Kidney epithelial cell (primary cell): ENCODE measurements around the gene ZCCHC7. TPM values are rescaled to one million over a fixed set of nuclear protein-coding genes. Genes with fewer than 3 reads are reported as not detected.
"Not testable (repeated sequence)": the region's sequence is repeated elsewhere in the genome, so short reads cannot be mapped to it uniquely, and the experiment has no call there.

Source experiments
- DNase-seq: peaks from one replicate; pipeline ENCODE4 v3.0.0-alpha.2; 2010; ENCODE audit warnings: low read depth
- H3K27me3 ChIP-seq: 2 replicates; pipeline ENCODE4 v1.6.0; 2011; ENCODE audit warnings: low read length; ENCODE audit not compliant: control insufficient read depth, insufficient read depth
- H3K36me3 ChIP-seq: 2 replicates; pipeline ENCODE4 v1.5.1; 2011; ENCODE audit warnings: low read length; ENCODE audit not compliant: control insufficient read depth, insufficient read depth
- H3K4me3 ChIP-seq: 2 replicates; pipeline ENCODE4 v1.5.1; 2011; ENCODE audit warnings: low read depth, mild to moderate bottlenecking, control low read depth, low read length
- CTCF ChIP-seq: IDR thresholded peaks from 2 replicates; pipeline ENCODE4 v1.5.1; 2011; ENCODE audit warnings: mild to moderate bottlenecking, moderate library complexity, low read length, control low read depth, inconsistent platforms; ENCODE audit not compliant: insufficient read depth, poor library complexity, severe bottlenecking
- total RNA-seq: library from RNA; depleted of rRNA; stranded (reverse); fragments of >200 nt; gene quantifications from 2 replicates; pipeline ENCODE4 v1.2.3, GENCODE V29; 2015

ZCCHC7 gene
- total RNA-seq, 1 donor from 2014 or later = 18.0 TPM

- Histone ChIP-seq H3K36me3 (no peaks in the 10 kb centered on the region), H3K4me3 (no peak overlapping the region), H3K27me3 (no peaks in the 10 kb centered on the region)
- DNase-seq = no peak
- TF ChIP-seq CTCF = no peak
These were observed 264.9 kb downstream of the ZCCHC7 start for GRCh38 chr9:37385286-37385685.

GRCh38 chr9:37386988-37387387, 266.6 kb downstream of the ZCCHC7 start:
- Histone ChIP-seq H3K4me3 (no peak overlapping the region), H3K27me3 (no peaks in the 10 kb centered on the region), H3K36me3 (no peaks in the 10 kb centered on the region)
- DNase-seq = no peak
- no peak for TF ChIP-seq CTCF

GRCh38 chr9:37390759-37391158, 270.4 kb downstream of the ZCCHC7 start:
- Histone ChIP-seq H3K4me3 (no peak overlapping the region), H3K27me3 (peaks cover 3% of the 10 kb centered on the region), H3K36me3 (no peaks in the 10 kb centered on the region)
- peak; percentile 58 for TF ChIP-seq CTCF
- no peak for DNase-seq

- H3K4me3 ChIP-seq = no peak overlapping the region
- TF ChIP-seq CTCF = no peak
- DNase-seq = no peak
- peaks cover 3% of the 10 kb centered on the region for H3K27me3 ChIP-seq
- no peaks in the 10 kb centered on the region for H3K36me3 ChIP-seq
These were observed 271.9 kb downstream of the ZCCHC7 start for GRCh38 chr9:37392272-37392671.

GRCh38 chr9:37395229-37395628, 274.9 kb downstream of the ZCCHC7 start:
- no peak for DNase-seq
- peaks cover 3% of the 10 kb centered on the region for H3K27me3 ChIP-seq
- H3K36me3 ChIP-seq = no peaks in the 10 kb centered on the region
- no peak overlapping the region for H3K4me3 ChIP-seq
- no peak for TF ChIP-seq CTCF

- DNase-seq = no peak
- Histone ChIP-seq H3K36me3 (no peaks in the 10 kb centered on the region), H3K27me3 (peaks cover 3% of the 10 kb centered on the region), H3K4me3 (no peak overlapping the region)
- no peak for TF ChIP-seq CTCF
These were observed 275.3 kb downstream of the ZCCHC7 start for GRCh38 chr9:37395663-37396062.

- H3K36me3 ChIP-seq, H3K4me3 ChIP-seq, H3K27me3 ChIP-seq, DNase-seq: not testable (repeated sequence)
These were observed 277.6 kb downstream of the ZCCHC7 start for GRCh38 chr9:37397948-37398347.
